Peyer's patch (tissue), 4 donors: Measurements from ENCODE around the gene PLCH1.

ENCODE experiments used
- POLR2A ChIP-seq, 2 donors: fragments of 450-650 bp; IDR thresholded peaks; one replicate each; pipeline ENCODE4 v1.5.1; 2017; ENCODE audit warnings: antibody characterized with exemption in 2 of 2, mild to moderate bottlenecking in 2 of 2, moderate library complexity in 2 of 2
- TF ChIP-seq, protein P1 (sequence below), 6 experiments: fragments of 450-650 bp in 4 of 6; fragments of 200-600 bp in 2 of 6; sonication (generic) in 1 of 6; IDR thresholded peaks; one replicate each; pipeline ENCODE4 v1.5.1; 2017 to 2019; ENCODE audit warnings: antibody characterized with exemption in 6 of 6, mild to moderate bottlenecking in 3 of 6, moderate library complexity in 1 of 6

DNA sequence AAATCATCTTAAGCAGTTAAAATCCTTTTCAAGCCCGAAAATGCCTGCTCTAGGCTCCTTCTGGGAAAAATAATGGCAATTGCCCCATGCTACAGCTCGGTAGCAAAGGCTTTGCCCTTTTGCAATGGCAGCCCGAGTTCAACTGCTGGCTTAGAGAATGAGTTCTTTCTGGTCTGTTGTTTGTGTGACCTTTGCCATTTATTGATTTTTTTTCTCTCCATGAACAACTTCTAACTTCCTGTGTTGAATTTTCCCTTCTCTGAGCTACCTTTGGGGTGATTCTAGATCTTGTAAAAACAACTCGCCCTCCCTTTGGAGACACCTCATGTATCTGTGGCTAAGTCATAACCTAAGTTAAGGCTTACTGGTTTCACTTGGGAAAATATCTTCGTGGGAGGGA is 139.3 kb downstream of the PLCH1 start:
- TF ChIP-seq, protein P1, sequence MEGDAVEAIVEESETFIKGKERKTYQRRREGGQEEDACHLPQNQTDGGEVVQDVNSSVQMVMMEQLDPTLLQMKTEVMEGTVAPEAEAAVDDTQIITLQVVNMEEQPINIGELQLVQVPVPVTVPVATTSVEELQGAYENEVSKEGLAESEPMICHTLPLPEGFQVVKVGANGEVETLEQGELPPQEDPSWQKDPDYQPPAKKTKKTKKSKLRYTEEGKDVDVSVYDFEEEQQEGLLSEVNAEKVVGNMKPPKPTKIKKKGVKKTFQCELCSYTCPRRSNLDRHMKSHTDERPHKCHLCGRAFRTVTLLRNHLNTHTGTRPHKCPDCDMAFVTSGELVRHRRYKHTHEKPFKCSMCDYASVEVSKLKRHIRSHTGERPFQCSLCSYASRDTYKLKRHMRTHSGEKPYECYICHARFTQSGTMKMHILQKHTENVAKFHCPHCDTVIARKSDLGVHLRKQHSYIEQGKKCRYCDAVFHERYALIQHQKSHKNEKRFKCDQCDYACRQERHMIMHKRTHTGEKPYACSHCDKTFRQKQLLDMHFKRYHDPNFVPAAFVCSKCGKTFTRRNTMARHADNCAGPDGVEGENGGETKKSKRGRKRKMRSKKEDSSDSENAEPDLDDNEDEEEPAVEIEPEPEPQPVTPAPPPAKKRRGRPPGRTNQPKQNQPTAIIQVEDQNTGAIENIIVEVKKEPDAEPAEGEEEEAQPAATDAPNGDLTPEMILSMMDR (IDR thresholded peaks at IDR 0.05) = no peak
- no peak for TF ChIP-seq POLR2A (IDR thresholded peaks at IDR 0.05)
